HT-29 (cell line): ENCODE data around the gene UGT1A4. TPM values are rescaled to one million over a fixed set of nuclear protein-coding genes. Genes with fewer than 3 reads are reported as not detected.

ENCODE experiments used
- DNase-seq: peaks from one replicate; pipeline ENCODE4 v3.0.0-alpha.2; 2015; ENCODE audit warnings: low spot score
- total RNA-seq: library from RNA; depleted of rRNA; stranded (reverse); fragments of >200 nt; shearing (Covaris generic); gene quantifications from 2 replicates; pipeline ENCODE4 v1.2.3, GENCODE V29; 2014; rRNA removed

Gene UGT1A4
- 3.4 and 3.9 TPM in 2 replicates for total RNA-seq

DNA sequence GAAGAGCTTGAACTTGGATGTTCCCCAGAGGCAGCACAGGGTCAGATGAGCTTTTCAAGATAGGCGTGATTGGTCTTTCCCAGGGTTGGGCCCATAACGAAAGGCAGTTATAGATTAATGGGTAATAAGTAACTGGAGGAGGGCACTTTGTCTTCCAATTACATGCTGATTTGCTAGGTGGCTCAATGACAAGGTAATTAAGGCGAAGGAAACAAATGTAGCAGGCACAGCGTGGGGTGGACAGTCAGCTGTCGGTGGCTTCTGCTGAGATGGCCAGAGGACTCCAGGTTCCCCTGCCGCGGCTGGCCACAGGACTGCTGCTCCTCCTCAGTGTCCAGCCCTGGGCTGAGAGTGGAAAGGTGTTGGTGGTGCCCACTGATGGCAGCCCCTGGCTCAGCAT, at the start of gene UGT1A4:
Gene UGT1A4, plus strand, starts transcription at position 185 of the 400 bp plus-strand sequence. Its CDS starts 85 bp downstream, at position 270.
- DNase-seq = no peak

DNA sequence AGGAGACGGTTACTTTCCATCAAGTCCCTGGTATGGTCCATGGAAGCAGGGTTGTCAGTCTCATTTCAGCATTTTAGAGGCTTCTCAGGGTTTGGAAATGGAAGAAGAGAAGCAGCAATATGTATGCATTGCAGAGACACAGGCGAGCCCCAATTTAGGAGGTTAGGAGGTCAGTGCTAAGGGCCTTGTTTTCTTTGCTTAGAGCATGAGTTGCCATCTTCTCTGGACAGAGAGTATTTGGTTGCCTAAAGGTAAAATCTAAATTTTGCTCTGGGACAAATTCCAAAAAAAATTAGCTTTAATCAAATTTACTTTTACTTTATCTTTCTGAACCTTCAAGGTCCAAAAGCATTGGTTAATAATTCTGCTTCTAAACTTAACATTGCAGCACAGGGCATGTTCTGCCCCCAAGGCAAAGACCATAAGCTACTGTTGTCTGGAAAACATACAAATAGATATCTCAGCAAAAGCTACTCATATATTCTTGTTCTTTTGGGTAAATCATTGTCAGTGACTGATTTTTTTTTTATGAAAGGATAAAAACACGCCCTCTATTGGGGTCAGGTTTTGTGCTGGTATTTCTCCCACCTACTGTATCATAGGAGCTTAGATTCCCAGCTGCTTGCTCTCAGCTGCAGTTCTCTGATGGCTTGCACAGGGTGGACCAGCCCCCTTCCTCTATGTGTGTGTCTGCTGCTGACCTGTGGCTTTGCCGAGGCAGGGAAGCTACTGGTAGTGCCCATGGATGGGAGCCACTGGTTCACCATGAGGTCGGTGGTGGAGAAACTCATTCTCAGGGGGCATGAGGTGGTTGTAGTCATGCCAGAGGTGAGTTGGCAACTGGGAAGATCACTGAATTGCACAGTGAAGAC, 47.0 kb upstream of the UGT1A4 start, which contains the start of gene UGT1A9:
Gene UGT1A9, plus strand, starts transcription at position 609 of the 872 bp plus-strand sequence. Its CDS starts 37 bp downstream, at position 646.
- no peak for DNase-seq

DNA sequence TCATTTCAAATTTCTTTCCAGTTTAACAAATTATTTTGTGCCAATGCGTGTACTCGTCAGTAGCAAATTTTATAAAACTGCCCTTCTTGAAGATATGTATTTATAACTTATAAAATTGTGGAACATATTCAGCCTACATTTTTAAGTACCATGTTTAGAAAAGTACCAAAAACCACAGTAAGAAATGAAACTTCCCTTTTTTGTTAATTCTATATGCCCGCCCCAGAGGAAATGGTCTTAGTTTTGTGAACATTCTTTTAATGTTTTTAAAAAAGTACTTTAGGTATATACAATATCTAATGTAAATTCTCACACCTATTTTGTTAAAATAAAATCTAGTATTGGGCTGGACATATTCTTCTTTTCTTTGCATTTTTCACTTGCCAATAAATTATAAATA, 45.6 kb upstream of the UGT1A4 start:
- DNase-seq = no peak

DNA sequence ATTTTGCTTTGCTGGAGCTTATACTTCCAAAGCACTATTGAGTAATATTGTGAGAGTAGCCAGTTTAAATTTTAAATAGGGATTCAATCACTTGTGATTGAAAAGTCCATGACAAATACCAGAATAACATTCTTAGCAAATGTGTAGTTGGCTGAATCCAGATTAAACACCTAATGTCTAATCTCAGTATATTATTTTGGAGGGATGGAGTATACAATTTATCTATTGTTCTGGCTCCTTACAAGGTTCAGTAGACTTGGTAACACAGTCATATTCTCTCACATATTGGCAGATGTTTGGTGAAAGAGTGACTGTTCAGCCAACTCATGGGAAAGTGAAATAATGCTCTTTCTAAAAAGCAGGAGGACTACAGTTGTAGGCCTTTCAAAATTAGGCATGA, 44.6 kb upstream of the UGT1A4 start:
- no peak for DNase-seq

DNA sequence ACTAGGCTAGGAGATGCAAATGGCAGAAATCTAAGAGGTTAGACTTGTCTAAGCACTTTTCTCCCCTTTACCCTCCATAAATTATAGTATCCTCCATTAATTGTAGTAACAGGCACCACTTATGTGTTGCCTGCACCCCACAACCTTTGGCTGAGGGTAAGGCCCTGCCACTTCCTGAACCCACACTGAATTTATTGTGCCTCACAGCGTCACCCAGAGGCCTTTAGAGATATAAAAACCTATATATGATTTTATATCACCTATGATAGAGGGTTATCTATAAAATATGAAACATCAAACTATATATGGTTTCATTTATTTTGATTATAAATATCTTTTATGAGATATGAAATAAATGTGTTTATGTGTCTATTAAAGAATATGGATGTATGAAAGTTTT, 44.2 kb upstream of the UGT1A4 start:
- DNase-seq = no peak

DNA sequence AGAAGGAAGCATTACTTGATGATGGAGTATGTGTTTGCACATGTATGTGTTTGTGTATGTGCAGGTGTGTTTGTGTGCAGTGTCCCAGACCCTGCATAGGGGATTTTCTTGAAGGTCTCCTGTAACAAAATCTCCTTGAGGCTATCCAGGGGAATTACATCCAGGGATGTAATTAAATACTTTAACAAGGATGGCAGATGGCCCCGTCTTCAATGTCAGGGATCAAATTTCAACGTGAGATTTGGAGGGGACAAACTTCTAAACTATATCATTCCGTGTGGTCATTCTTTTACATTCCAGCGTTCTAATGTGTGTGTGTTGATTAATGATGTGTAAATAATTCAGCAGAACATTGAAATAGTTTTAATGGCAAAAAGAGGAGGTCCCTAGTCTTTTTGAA, 43.5 kb upstream of the UGT1A4 start:
- no peak for DNase-seq

DNA sequence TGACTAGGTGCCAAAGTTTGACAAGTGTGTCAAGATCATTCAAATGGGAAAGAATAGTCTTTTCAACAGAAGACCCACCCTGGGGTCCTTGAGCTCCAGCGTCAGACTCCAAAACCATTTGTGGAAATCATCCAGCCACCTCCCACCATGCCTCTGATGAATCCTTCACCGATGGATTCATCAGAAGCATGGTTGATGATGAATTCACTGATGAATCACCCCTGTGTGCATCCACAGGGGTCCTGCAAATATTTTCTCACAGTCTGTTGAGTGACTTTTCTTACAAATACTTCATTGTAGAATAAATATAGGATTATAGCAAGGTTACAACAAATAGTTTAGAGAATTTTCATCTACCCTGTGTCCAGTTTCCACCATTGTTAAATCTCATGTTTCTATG, 42.5 kb upstream of the UGT1A4 start:
- no peak for DNase-seq

DNA sequence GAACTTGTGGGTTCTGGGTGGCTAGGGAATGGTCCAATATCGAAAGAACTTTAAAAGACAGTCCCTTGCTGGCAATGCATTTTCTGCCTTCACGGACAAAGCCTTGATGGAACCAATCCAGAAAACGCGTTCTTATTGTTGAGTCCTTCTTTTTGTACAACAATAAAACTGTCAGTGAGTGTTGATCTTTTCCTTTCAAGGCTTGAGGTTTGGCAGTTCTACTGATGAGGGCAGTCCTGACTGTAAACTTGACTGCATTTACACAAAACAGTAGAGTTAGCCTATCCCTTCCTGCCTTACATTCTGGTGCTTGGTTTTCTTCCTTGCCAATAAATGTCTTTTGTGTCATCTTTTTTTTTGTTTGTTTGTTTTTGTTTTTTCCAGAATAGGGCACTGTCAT, 39.3 kb upstream of the UGT1A4 start:
- DNase-seq = no peak

DNA sequence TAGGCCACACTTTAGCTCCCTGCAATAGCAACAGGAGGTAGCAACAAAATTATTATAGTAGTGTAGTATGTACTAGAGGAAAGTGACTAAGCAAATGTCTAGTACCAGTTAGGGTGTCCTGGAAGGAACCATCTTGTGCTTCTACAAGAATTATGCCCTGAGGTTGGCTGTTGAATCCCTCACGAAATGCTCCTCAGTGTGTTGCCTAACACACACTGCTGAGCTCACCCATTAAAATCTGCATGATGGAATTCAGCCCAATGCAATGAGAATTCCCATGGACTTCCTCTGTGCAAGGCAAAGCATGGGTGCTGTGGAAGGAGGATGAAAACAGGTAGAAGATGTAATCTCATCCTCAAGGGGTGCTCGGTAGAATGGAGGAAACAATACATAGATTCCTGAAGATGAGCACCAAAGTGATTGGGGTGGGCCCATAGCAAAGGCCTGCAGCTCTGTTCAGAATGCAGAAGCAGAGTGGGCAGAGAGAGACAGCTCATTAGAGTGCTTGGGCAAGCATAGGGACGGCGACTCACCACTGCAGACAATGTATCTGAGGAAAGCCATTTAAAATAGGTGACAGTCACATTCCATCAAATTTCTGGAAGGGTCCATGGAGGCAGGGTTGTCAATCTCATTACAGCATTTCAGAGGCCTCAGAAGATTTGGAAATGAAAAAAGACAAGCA, 38.0 kb upstream of the UGT1A4 start:
- no peak for DNase-seq

DNA sequence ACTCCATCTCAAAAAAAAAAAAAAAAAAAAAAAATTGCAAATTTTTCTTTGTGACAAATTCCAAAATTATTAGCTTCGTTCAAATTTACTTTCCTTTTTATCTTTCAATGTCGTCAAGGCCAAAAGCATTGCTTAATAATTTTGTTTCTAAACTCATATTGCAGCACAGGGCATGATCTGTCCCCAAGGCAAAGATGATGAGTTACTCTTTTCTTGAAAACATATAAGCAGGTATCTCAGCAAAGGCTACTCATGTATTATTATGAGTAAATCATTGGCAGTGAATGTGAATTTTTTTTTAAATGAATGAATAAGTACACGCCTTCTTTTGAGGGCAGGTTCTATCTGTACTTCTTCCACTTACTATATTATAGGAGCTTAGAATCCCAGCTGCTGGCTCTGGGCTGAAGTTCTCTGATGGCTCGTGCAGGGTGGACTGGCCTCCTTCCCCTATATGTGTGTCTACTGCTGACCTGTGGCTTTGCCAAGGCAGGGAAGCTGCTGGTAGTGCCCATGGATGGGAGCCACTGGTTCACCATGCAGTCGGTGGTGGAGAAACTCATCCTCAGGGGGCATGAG, 36.9 kb upstream of the UGT1A4 start, which contains the start of gene UGT1A7:
Gene UGT1A7, plus strand, starts transcription at position 381 of the 579 bp plus-strand sequence. Its CDS starts 37 bp downstream, at position 418.
- DNase-seq = no peak

DNA sequence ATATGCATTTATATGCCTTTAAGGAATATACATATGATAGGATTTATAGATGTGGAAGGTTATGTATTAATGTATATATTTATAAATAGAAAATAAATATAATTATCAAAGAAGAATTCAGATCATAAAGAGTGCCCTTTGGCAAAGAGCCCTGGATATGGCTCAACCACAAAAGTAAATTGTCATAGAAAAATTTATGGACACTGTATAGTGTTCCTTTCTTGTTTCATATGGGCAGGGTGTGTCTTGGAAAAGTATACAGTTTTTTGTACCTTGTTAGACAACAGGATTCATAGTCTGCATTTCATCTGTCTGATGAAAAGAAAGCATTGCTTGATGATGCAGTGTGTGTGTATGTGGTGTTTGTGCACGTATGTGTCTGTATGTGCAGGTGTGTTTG, 33.9 kb upstream of the UGT1A4 start:
- no peak for DNase-seq

DNA sequence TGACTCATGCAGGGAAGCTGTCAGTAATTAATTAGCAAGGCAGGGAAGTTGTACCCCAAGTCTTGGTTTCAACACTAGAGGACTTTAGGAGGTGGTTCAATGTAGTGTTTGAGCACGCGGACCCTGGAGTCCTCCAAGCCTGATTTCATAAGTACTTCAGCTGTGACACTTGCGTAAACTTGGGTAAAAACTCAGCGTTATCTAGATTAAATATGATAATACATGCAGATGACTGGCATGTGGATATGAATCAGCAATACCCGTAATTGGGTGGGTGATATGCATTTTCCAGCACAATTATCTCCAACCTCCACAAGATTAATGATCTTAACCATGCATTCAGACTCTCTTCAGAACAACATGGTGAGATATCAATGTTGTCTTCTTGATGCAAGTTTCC, 31.6 kb upstream of the UGT1A4 start:
- DNase-seq = no peak

DNA sequence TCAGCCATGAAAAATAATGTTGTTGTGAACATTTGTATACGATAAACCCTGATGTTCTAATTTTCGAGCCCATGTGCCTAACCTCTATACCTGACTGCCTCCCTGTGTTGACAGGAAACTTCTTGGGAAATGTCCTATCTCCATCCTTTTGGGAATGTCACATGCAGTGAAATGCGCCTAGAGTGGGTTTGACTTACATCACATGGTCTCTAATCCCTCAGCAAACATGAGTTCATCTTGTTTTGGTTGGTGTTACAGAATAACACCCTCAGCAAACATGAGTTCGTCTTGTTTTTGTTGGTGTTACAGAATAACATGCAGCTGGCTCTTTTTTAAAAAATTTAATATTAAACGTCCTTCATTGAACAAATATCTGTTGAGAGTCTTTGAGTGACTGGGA, 30.2 kb upstream of the UGT1A4 start:
- DNase-seq = no peak

DNA sequence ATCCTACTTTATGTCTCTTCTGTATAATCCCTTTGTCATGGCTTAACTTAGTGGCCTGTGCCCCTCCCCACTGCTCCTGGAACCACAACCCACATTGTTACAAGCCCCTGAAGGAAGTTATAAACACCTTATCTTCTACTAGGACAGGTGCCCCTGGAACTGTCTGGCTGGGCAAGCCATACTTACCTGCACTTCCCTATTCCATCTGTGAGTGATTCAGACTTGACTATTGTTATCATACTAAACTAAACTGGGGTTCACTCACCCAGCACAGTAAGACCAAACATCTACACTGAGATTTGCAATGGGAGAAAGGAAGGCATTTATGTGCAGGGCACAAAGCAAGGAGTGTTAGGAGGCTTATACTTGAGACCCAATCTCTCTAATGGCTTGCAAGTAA, 29.5 kb upstream of the UGT1A4 start:
- peak; percentile 59 for DNase-seq

DNA sequence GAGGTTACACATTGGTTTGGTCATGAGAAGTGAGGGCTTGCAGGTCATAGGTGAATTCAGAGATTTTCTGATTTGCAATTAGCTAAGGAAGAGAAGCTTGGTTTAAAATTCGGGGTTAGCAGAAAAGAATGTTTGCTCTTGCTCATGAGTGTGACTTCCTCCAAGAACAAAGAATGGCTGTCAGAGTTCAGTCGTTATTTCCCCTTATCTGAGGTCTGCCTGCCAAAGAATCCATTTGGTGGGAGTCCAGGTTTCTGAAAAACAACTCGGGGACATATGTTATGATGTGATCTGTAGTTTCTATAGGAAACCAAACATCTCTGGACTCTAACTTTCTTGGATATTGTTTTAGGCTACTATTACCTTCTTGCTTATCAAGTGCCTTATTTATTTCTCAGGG, 29.0 kb upstream of the UGT1A4 start:
- no peak for DNase-seq

DNA sequence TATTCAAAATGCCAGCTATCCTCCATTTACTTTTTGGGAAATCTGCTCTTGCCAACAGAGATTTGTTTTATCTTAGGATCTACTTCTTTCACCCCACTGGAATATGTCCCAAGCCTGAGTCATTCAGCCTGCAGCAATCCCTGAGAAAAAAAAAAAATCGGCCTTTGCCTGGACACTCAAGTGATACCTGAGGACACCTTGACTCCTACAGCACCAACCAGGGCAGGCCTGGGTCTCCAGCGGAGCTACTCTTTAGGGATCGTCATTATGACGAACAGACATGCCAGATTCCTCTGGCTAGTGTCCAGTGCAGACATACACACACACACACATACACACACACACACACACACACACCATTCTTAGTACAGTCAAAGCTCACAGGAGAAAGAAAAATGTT, 28.1 kb upstream of the UGT1A4 start:
- peak; percentile 58 for DNase-seq

DNA sequence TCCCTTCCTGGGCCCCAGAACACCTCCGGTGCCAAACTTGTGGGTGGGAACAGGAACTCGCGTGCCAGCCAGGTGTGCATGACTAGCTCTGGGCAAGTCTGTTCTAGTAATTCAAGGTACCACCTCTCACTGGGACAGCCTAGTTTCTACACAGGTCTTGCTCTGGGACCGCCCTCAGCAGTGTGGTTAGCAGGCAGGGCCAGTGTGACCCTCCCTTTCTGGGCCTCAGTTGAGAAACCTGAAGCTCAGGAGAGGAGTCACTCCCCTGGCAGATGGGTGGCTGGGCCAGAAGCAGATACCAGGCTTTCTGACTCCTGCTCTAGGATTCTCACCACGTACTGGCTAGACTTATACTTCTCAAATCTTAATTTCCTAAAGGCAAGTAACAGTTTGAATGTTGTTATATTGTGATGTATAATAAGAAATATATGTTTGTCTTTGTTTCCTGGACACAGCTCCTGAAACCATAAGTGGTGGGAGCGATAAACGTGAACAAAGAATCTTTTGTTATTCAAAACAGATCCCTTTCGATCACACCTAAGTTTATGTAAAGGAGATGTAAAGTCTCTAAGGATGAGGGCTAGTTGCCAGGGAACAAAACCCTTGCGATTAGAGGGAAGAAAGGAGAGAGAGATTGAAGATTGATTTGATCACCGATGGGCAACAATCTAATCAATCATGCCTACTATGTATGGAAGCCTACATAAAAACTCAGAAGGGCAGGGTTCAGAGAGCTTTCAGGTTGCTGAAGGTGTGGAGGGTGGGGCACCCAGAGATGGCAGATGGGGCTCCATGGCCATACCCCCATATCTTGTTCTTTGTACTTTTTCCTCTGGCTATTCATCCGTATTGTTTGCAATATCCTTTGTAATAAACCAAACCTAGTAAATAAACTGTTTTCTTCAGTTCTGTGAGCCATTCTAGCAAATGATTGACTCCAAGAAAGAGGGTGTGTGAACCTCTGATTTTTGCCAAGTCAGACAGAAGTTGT, 26.8 kb upstream of the UGT1A4 start:
- peak; percentile 89 for DNase-seq

DNA sequence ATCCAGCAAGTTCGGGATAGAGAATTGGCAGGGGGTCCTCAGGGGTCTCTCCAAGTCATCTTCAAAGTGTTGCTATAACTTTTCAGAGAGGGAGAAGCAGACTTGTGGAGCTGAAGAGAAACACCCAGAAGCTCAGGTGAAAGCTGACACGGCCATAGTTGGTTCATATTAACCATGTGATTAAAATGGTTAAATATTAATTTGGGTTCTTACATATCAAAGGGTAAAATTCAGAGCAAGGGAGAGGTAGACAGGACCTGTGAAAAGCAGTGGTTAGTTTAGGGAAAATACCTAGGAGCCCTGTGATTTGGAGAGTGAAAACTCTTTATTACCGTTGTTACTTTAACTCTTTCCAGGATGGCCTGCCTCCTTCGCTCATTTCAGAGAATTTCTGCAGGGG, 25.9 kb upstream of the UGT1A4 start, which contains the start of gene UGT1A6:
Gene UGT1A6, plus strand, starts transcription at position 243 of the 400 bp plus-strand sequence. Its CDS starts 115 bp downstream, at position 358.
- peak; percentile 51 for DNase-seq

DNA sequence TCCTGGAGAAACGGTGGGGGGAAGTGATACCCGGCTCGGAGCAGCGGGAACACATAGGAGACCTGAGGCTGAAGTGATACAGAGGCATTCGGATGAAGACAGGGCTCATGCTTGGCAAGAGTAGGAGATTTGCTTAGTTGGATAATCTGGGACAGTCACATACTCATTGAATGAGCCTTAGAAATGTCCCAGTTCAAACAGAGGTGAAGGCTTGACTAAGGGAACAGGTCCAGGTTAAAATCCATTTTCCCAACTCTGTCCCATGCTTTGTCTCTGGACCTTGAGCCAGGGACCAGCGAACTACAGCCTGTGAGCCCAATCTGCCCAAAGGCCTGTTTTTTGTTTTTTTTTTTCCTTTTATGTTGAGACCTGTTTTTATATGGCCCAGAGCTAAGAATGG, 24.6 kb upstream of the UGT1A4 start:
- no peak for DNase-seq

DNA sequence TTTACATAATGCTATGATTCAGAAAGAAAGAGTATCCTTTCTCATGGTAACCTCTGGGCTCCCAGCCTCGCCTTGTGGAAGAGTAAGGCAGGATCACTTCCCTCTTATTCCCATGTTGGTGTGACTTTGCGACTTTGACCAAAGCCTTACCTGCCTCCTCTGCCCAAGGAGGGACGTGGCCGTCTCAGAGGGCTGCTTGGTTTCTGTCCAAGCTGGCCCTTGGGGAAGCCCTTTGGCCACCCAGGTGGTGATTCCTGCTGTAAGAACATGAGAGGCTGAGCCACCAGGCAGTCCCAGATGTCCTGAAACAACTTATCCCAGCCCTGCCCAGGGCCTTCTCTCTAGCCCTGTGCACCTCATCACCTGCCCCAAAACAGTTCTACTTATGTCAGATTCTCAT, 19.8 kb upstream of the UGT1A4 start:
- no peak for DNase-seq
